ENCODE results near the gene GBX1.

DNA sequence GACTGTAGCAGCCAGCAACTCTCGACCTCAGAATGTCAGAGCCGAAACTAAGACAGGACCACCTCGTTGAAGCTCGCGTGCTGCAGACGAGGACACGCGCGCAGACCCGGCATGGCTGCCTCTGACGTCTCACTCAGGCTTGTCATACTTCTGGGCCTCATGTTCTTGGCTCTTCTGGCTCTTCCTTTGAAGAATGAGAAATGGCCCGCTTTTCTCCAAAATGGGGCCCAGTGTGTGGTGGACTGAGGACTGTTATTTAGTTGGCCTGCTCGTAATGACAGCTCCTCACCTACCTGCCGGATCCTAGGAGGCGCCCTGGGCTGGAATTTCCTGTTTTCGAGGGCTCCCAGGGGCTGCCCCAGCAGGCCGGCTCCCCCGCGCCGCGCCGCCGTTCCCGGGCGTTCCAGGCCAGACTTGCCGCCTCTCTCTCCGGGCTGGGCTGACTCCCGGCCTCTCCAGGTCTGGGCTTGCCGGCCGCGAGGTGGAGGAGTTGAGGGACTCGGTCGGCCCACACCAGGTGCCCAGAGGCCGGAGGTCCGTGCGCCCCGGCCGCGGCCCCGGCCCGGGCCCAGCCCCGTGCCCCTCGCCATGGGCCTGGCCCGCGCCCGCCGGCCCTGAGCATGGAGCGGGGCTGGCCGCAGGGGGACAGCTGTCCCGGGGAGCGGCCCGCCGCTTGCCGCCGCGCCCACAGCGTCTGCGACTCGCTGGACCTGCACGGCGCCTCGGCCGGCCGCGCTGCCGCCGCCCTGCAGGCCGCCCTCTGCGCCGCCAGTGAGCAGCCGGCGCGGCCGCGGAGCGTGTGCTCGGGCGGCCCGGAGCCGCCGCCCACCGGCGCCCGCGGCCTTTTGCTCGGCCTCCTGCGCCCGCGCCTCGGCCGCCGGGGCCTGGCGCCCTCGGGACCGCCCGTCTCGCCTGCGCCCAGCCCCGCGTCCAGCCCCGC, 53.1 kb downstream of the GBX1 start:
- TF ChIP-seq, protein P1, sequence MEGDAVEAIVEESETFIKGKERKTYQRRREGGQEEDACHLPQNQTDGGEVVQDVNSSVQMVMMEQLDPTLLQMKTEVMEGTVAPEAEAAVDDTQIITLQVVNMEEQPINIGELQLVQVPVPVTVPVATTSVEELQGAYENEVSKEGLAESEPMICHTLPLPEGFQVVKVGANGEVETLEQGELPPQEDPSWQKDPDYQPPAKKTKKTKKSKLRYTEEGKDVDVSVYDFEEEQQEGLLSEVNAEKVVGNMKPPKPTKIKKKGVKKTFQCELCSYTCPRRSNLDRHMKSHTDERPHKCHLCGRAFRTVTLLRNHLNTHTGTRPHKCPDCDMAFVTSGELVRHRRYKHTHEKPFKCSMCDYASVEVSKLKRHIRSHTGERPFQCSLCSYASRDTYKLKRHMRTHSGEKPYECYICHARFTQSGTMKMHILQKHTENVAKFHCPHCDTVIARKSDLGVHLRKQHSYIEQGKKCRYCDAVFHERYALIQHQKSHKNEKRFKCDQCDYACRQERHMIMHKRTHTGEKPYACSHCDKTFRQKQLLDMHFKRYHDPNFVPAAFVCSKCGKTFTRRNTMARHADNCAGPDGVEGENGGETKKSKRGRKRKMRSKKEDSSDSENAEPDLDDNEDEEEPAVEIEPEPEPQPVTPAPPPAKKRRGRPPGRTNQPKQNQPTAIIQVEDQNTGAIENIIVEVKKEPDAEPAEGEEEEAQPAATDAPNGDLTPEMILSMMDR (IDR thresholded peaks at IDR 0.05; ENCODE audit: insufficient read depth, low read length, poor library complexity, severe bottlenecking), result no peak
- TF ChIP-seq EZH2phosphoT487 (conservative IDR thresholded peaks at IDR 0.05; ENCODE audit: low read length), result no peak

Data from SU-DHL-6 (cell line).